ENCODE data around the gene PIK3R1.

GRCh38 chr5:68319706-68320412, 104.3 kb downstream of the PIK3R1 start:
- no peak for TF ChIP-seq CTCF (IDR thresholded peaks at IDR 0.05)
- no peak for TF ChIP-seq POLR2A (IDR thresholded peaks at IDR 0.05)
